T-helper 22 cell (primary cell): ENCODE measurements around the gene TET3.

Source experiments
- DNase-seq: peaks from one replicate; pipeline ENCODE4 v3.0.0-alpha.2; 2020; ENCODE audit warnings: low read depth

The TET3 gene

GRCh38 chr2:73987109-73987947, 2.6 kb downstream of the TET3 start:
- DNase-seq = peak; percentile 11

GRCh38 chr2:73987948-73988700, 3.4 kb downstream of the TET3 start:
- DNase-seq = no peak

GRCh38 chr2:73989972-73990371, 5.3 kb downstream of the TET3 start:
- DNase-seq = no peak

GRCh38 chr2:73990531-73990930, 5.8 kb downstream of the TET3 start:
- no peak for DNase-seq

- no peak for DNase-seq
Observed at GRCh38 chr2:73992036-73992435, 7.3 kb downstream of the TET3 start.

GRCh38 chr2:73993376-73993775, 8.7 kb downstream of the TET3 start:
- DNase-seq = no peak

GRCh38 chr2:73993778-73994177, 9.1 kb downstream of the TET3 start:
- DNase-seq = no peak

- no peak for DNase-seq
Observed at GRCh38 chr2:73994178-73994831, 9.6 kb downstream of the TET3 start.

GRCh38 chr2:73995810-73996209, 11.1 kb downstream of the TET3 start:
- no peak for DNase-seq

GRCh38 chr2:73997813-73998212, 13.1 kb downstream of the TET3 start:
- no peak for DNase-seq

- DNase-seq = peak; percentile 44
Observed at GRCh38 chr2:73998451-73998850, 13.7 kb downstream of the TET3 start.

- DNase-seq = no peak
Observed at GRCh38 chr2:73998933-73999332, 14.2 kb downstream of the TET3 start.

GRCh38 chr2:73999881-74000597, 15.3 kb downstream of the TET3 start:
- no peak for DNase-seq

- no peak for DNase-seq
Observed at GRCh38 chr2:74000666-74001065, 16.0 kb downstream of the TET3 start.

GRCh38 chr2:74001121-74001520, 16.4 kb downstream of the TET3 start:
- no peak for DNase-seq

- DNase-seq = no peak
Observed at GRCh38 chr2:74001781-74002504, 17.2 kb downstream of the TET3 start.

- DNase-seq = peak; percentile 78
Observed at GRCh38 chr2:74002505-74003421, 18.1 kb downstream of the TET3 start.

- no peak for DNase-seq
Observed at GRCh38 chr2:74003494-74004211, 18.9 kb downstream of the TET3 start.
